ENCODE results near the gene EMC6.

DNA sequence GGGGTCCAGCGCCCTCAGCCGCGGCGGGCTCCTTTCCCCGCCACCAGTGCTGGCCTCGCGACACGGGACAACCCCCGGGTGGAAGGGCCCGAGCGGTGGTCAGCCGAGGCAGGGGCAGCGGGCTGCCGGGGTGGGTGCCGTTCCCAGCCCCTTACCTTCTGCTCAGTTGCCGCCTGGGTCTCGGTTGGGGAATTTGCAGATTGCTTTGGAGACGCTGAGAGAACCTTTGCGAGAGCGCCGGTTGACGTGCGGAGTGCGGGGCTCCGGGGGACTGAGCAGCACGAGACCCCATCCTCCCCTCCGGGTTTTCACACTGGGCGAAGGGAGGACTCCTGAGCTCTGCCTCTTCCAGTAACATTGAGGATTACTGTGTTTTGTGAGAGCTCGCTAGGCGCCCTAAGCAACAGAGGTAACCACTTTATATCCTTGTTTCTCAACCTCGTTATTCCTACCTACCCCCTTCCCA lies 31.7 kb upstream of the EMC6 start:
- TF ChIP-seq, protein P1, sequence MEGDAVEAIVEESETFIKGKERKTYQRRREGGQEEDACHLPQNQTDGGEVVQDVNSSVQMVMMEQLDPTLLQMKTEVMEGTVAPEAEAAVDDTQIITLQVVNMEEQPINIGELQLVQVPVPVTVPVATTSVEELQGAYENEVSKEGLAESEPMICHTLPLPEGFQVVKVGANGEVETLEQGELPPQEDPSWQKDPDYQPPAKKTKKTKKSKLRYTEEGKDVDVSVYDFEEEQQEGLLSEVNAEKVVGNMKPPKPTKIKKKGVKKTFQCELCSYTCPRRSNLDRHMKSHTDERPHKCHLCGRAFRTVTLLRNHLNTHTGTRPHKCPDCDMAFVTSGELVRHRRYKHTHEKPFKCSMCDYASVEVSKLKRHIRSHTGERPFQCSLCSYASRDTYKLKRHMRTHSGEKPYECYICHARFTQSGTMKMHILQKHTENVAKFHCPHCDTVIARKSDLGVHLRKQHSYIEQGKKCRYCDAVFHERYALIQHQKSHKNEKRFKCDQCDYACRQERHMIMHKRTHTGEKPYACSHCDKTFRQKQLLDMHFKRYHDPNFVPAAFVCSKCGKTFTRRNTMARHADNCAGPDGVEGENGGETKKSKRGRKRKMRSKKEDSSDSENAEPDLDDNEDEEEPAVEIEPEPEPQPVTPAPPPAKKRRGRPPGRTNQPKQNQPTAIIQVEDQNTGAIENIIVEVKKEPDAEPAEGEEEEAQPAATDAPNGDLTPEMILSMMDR (IDR thresholded peaks at IDR 0.05): peak in 1 of 3 experiments; percentile 23
- TF ChIP-seq POLR2AphosphoS5 (IDR thresholded peaks at IDR 0.05; ENCODE audit: insufficient read depth in 1 of 2, low read depth in 1 of 2) (no peak), POLR2A (IDR thresholded peaks at IDR 0.05) (no peak)

Data from vagina (tissue), 2 donors.